KOPT-K1 (cell line): ENCODE measurements around the gene PODXL2.

ENCODE experiments used
- H3K27ac ChIP-seq: fragments of 200-600 bp; sonication (generic); 2 replicates; pipeline ENCODE4 v1.5.1; 2016; ENCODE audit warnings: antibody characterized with exemption, mild to moderate bottlenecking, low read depth, low read length; ENCODE audit not compliant: poor library complexity, severe bottlenecking
- H3K36me3 ChIP-seq: fragments of 200-600 bp; sonication (generic); 2 replicates; pipeline ENCODE4 v1.5.1; 2017; ENCODE audit warnings: antibody characterized with exemption, mild to moderate bottlenecking, low read length, moderate library complexity; ENCODE audit not compliant: insufficient read depth
- H3K9me3 ChIP-seq: fragments of 200-600 bp; sonication (generic); 2 replicates; pipeline ENCODE4 v1.5.1; 2017; ENCODE audit warnings: antibody characterized with exemption, low read length, mild to moderate bottlenecking; ENCODE audit not compliant: insufficient read depth, poor library complexity, severe bottlenecking

Gene PODXL2

GRCh38 chr3:127669541-127670228 lies 40.7 kb downstream of the PODXL2 start:
- Histone ChIP-seq H3K9me3 (no peaks in the 10 kb centered on the region), H3K36me3 (no peaks in the 10 kb centered on the region), H3K27ac (no peak overlapping the region)

GRCh38 chr3:127670229-127670559 lies 41.2 kb downstream of the PODXL2 start:
- H3K27ac ChIP-seq: no peak overlapping the region
- H3K36me3 ChIP-seq: no peaks in the 10 kb centered on the region
- H3K9me3 ChIP-seq: no peaks in the 10 kb centered on the region

- Histone ChIP-seq H3K9me3 (no peaks in the 10 kb centered on the region), H3K27ac (peak overlapping the region; percentile 93), H3K36me3 (no peaks in the 10 kb centered on the region)
These were observed 42.0 kb downstream of the PODXL2 start for GRCh38 chr3:127670761-127671522.

- H3K27ac ChIP-seq: peak overlapping the region; percentile 93
- no peaks in the 10 kb centered on the region for H3K36me3 ChIP-seq
- no peaks in the 10 kb centered on the region for H3K9me3 ChIP-seq
These were observed 42.8 kb downstream of the PODXL2 start for GRCh38 chr3:127671523-127672428.

GRCh38 chr3:127672429-127673190 lies 43.6 kb downstream of the PODXL2 start, which contains the start of gene ABTB1:
TSS of gene ABTB1 (plus strand) at chr3:127672952. CDS start at chr3:127673026, 74 bp downstream.
- peak within 1 kb of the TSS; percentile 93 for H3K27ac ChIP-seq
- no peaks in the 10 kb centered on the region for H3K9me3 ChIP-seq
- H3K36me3 ChIP-seq: no peaks in the 10 kb centered on the region

- Histone ChIP-seq H3K36me3 (no peaks in the 10 kb centered on the region; the same call in 1 of the 2 replicates), H3K9me3 (no peaks in the 10 kb centered on the region), H3K27ac (peak overlapping the region; percentile 55)
These were observed 44.5 kb downstream of the PODXL2 start for GRCh38 chr3:127673191-127674100.

GRCh38 chr3:127674101-127674721 lies 45.2 kb downstream of the PODXL2 start:
- H3K27ac ChIP-seq: no peak overlapping the region
- no peaks in the 10 kb centered on the region; the same call in 1 of the 2 replicates for H3K36me3 ChIP-seq
- no peaks in the 10 kb centered on the region for H3K9me3 ChIP-seq

- H3K36me3 ChIP-seq: no peaks in the 10 kb centered on the region; the same call in 1 of the 2 replicates
- H3K9me3 ChIP-seq: no peaks in the 10 kb centered on the region
- H3K27ac ChIP-seq: no peak overlapping the region
These were observed 45.8 kb downstream of the PODXL2 start for GRCh38 chr3:127674790-127675189.

- H3K27ac ChIP-seq: no peak overlapping the region
- no peaks in the 10 kb centered on the region; the same call in 1 of the 2 replicates for H3K36me3 ChIP-seq
- no peaks in the 10 kb centered on the region for H3K9me3 ChIP-seq
These were observed 46.8 kb downstream of the PODXL2 start for GRCh38 chr3:127675651-127676391.

- Histone ChIP-seq H3K27ac (no peak overlapping the region), H3K9me3 (no peaks in the 10 kb centered on the region), H3K36me3 (no peaks in the 10 kb centered on the region; the same call in 1 of the 2 replicates)
These were observed 47.5 kb downstream of the PODXL2 start for GRCh38 chr3:127676456-127676855.

- H3K27ac ChIP-seq: no peak overlapping the region
- H3K36me3 ChIP-seq: no peaks in the 10 kb centered on the region; the same call in 1 of the 2 replicates
- no peaks in the 10 kb centered on the region for H3K9me3 ChIP-seq
These were observed 48.0 kb downstream of the PODXL2 start for GRCh38 chr3:127676921-127677351.

- no peak overlapping the region for H3K27ac ChIP-seq
- H3K9me3 ChIP-seq: no peaks in the 10 kb centered on the region
- H3K36me3 ChIP-seq: no peaks in the 10 kb centered on the region; the same call in 1 of the 2 replicates
These were observed 48.7 kb downstream of the PODXL2 start for GRCh38 chr3:127677541-127678314.
